Mucosa of descending colon (tissue), 3 donors: ENCODE measurements around the gene DYRK2. TPM values are rescaled to one million over a fixed set of nuclear protein-coding genes. Genes with fewer than 3 reads are reported as not detected.

ENCODE experiments used
- ATAC-seq: fragments of 200-7000 bp; cut with Tn5 transposase; one replicate; pipeline ENCODE4 v1.9.1; 2020; ENCODE audit warnings: mild to moderate bottlenecking, moderate library complexity
- DNase-seq, 3 donors: peaks; one replicate each; pipeline ENCODE4 v3.0.0-alpha.2; 2020
- H3K36me3 ChIP-seq: fragments of 200-600 bp; one replicate; pipeline ENCODE4 v1.8.0; 2021; ENCODE audit warnings: low read depth, mild to moderate bottlenecking
- H3K4me1 ChIP-seq: fragments of 200-600 bp; one replicate; pipeline ENCODE4 v1.8.0; 2021; ENCODE audit warnings: low read depth, mild to moderate bottlenecking
- H3K4me3 ChIP-seq: fragments of 200-600 bp; one replicate; pipeline ENCODE4 v1.8.0; 2021; ENCODE audit warnings: mild to moderate bottlenecking
- H3K9me3 ChIP-seq: fragments of 200-600 bp; one replicate; pipeline ENCODE4 v1.8.0; 2021; ENCODE audit warnings: mild to moderate bottlenecking
- CTCF ChIP-seq: fragments of 200-600 bp; IDR thresholded peaks from one replicate; pipeline ENCODE4 v1.8.0; 2022; ENCODE audit warnings: antibody characterized with exemption, mild to moderate bottlenecking
- intact Hi-C, 2 donors: fragments of 100-400 bp; cut with DNase I in 1 of 2; cut with micrococcal nuclease in 1 of 2; formaldehyde crosslinking; loops; one replicate each; pipeline versions ENCODE4 v1.11.0 to v1.11.1; 2022; cut with DNase I, micrococcal nuclease
- total RNA-seq, 3 donors: library from RNA; stranded (reverse); fragmentation: NEBNext Ultra II Directional in 2 of 3; extraction: Animal tissue kit (Norgen Biotek cat#: 25700) in 2 of 3; gene quantifications; one replicate each; pipeline versions ENCODE4 v1.2.1 to v1.2.4, GENCODE V29; 2021 to 2023
- donor health status: DM: no; HTN: no; CAD: no; lungs with moderate emphysema.
- donor health status: DM: no; HTN: no; CAD: no.
- donor health status: DM: no; HTN: yes; CAD: no.

DYRK2 gene
- total RNA-seq, 3 donors from 2014 or later, result 65.2 to 161 (median 111) TPM

GRCh38 chr12:67664171-67664570 is 15.6 kb downstream of the DYRK2 start:
- Histone ChIP-seq H3K9me3 (no peaks in the 10 kb centered on the region), H3K4me3 (no peak overlapping the region), H3K4me1 (peaks cover 6% of the 10 kb centered on the region), H3K36me3 (no peaks in the 10 kb centered on the region)
- no peak for ATAC-seq
- no peak for DNase-seq
- intact Hi-C loops, result no loop called here
- TF ChIP-seq CTCF, result no peak

- intact Hi-C loops, result no loop called here
- DNase-seq (no peak), ATAC-seq (no peak)
- no peak overlapping the region for H3K4me3 ChIP-seq
- H3K36me3 ChIP-seq, result no peaks in the 10 kb centered on the region
- H3K9me3 ChIP-seq, result no peaks in the 10 kb centered on the region
- no peak for TF ChIP-seq CTCF
- peaks cover 6% of the 10 kb centered on the region for H3K4me1 ChIP-seq
These were observed 17.1 kb downstream of the DYRK2 start for GRCh38 chr12:67665679-67666078.

- DNase-seq (no peak), ATAC-seq (no peak)
- peaks cover 6% of the 10 kb centered on the region for H3K4me1 ChIP-seq
- H3K4me3 ChIP-seq, result no peak overlapping the region
- intact Hi-C loops, result no loop called here
- TF ChIP-seq CTCF, result no peak
- H3K9me3 ChIP-seq, result no peaks in the 10 kb centered on the region
- no peaks in the 10 kb centered on the region for H3K36me3 ChIP-seq
These were observed 18.1 kb downstream of the DYRK2 start for GRCh38 chr12:67666605-67667004.

GRCh38 chr12:67667276-67668073 is 18.9 kb downstream of the DYRK2 start:
- intact Hi-C loops, result no loop called here
- H3K9me3 ChIP-seq, result no peaks in the 10 kb centered on the region
- TF ChIP-seq CTCF, result no peak
- DNase-seq, result peak; percentile 50 to 55 (median 55)
- H3K4me3 ChIP-seq, result no peak overlapping the region
- H3K4me1 ChIP-seq, result peaks cover 6% of the 10 kb centered on the region
- ATAC-seq, result peak; percentile 42
- no peaks in the 10 kb centered on the region for H3K36me3 ChIP-seq

GRCh38 chr12:67669217-67669933 is 20.8 kb downstream of the DYRK2 start:
- H3K36me3 ChIP-seq, result no peaks in the 10 kb centered on the region
- no peak for ATAC-seq
- H3K4me1 ChIP-seq, result peaks cover 6% of the 10 kb centered on the region
- H3K9me3 ChIP-seq, result no peaks in the 10 kb centered on the region
- intact Hi-C loops, result no loop called here
- no peak for DNase-seq
- no peak for TF ChIP-seq CTCF
- H3K4me3 ChIP-seq, result no peak overlapping the region
